Hippocampal formation (tissue), 2 donors: ENCODE data around the gene ELOVL2.

Experiments used
- DNase-seq, 2 donors: peaks; one replicate each; lab custom pipeline; 2025; lab: John Stamatoyannopoulos, UW

ELOVL2 gene

GRCh38 chr6:10981409-10981808, 62.7 kb downstream of the ELOVL2 start:
- no peak for DNase-seq

GRCh38 chr6:10979603-10980002, 64.5 kb downstream of the ELOVL2 start:
- DNase-seq: no peak

GRCh38 chr6:10977231-10977968, 66.7 kb downstream of the ELOVL2 start:
- no peak for DNase-seq

- no peak for DNase-seq
Measured at GRCh38 chr6:10976571-10976970, 67.5 kb downstream of the ELOVL2 start.

- no peak for DNase-seq
Measured at GRCh38 chr6:10972196-10972595, 71.9 kb downstream of the ELOVL2 start.

- no peak for DNase-seq
Measured at GRCh38 chr6:10970731-10971130, 73.4 kb downstream of the ELOVL2 start.

GRCh38 chr6:10968776-10969175, 75.3 kb downstream of the ELOVL2 start:
- no peak for DNase-seq

- no peak for DNase-seq
Measured at GRCh38 chr6:10964684-10965083, 79.4 kb downstream of the ELOVL2 start.

- DNase-seq: no peak
Measured at GRCh38 chr6:10963113-10963512, 81.0 kb downstream of the ELOVL2 start.

- DNase-seq: no peak
Measured at GRCh38 chr6:10962673-10963072, 81.4 kb downstream of the ELOVL2 start.

- no peak for DNase-seq
Measured at GRCh38 chr6:10961837-10962236, 82.3 kb downstream of the ELOVL2 start.

GRCh38 chr6:10960171-10960570, 83.9 kb downstream of the ELOVL2 start:
- no peak for DNase-seq

- no peak for DNase-seq
Measured at GRCh38 chr6:10957414-10957886, 86.7 kb downstream of the ELOVL2 start.

- DNase-seq: no peak
Measured at GRCh38 chr6:10956776-10957175, 87.3 kb downstream of the ELOVL2 start.

GRCh38 chr6:10954590-10955010, 89.5 kb downstream of the ELOVL2 start:
- peak; percentile 6 to 51 for DNase-seq

GRCh38 chr6:10951675-10952282, 92.3 kb downstream of the ELOVL2 start:
- DNase-seq: peak in 1 of 2 donors; percentile 38

GRCh38 chr6:10949579-10950490, 94.3 kb downstream of the ELOVL2 start:
- no peak for DNase-seq

- no peak for DNase-seq
Measured at GRCh38 chr6:10947966-10948365, 96.1 kb downstream of the ELOVL2 start.

- no peak for DNase-seq
Measured at GRCh38 chr6:10945845-10946244, 98.3 kb downstream of the ELOVL2 start.

GRCh38 chr6:10939840-10940239, 104.3 kb downstream of the ELOVL2 start:
- no peak for DNase-seq

GRCh38 chr6:10933126-10933525, 111.0 kb downstream of the ELOVL2 start:
- DNase-seq: no peak
